Activated naive CD8-positive, alpha-beta T cell treated with anti-CD3 and anti-CD28 coated beads, Interleukin-2, amount 10 ng/mL, durations not matched to agents 7 days and 5 days (primary cell): Measurements from ENCODE around the gene ISCU. TPM values are rescaled to one million over a fixed set of nuclear protein-coding genes. Genes with fewer than 3 reads are reported as not detected.
"Not testable (repeated sequence)": the region's sequence is repeated elsewhere in the genome, so short reads cannot be mapped to it uniquely, and the experiment has no call there.

Source experiments
- ATAC-seq: fragments of 150-1000 bp; cut with Tn5 transposase; one replicate; pipeline ENCODE4 v1.10.0; 2021; ENCODE audit warnings: low read depth, moderate library complexity
- POLR2A ChIA-PET: fragments of 350-600 bp; sonication (Branson Sonifier 250); formaldehyde crosslinking; loops from one replicate; lab custom pipeline; 2021; ENCODE audit warnings: antibody characterized with exemption; lab: Charles Lee
- DNase-seq: peaks from one replicate; pipeline ENCODE4 v3.0.0; 2021
- H3K27ac Mint-ChIP-seq: one replicate; pipeline ENCODE4 v1.8.0; 2022; ENCODE audit warnings: mild to moderate bottlenecking, mixed read lengths
- H3K27me3 Mint-ChIP-seq: one replicate; pipeline ENCODE4 v1.8.0; 2022; ENCODE audit warnings: mild to moderate bottlenecking, moderate library complexity, mixed read lengths
- H3K36me3 Mint-ChIP-seq: one replicate; pipeline ENCODE4 v1.8.0; 2021; ENCODE audit warnings: mild to moderate bottlenecking, mixed read lengths
- H3K4me1 Mint-ChIP-seq: one replicate; pipeline ENCODE4 v1.8.0; 2021; ENCODE audit warnings: mixed read lengths
- H3K4me3 Mint-ChIP-seq: one replicate; pipeline ENCODE4 v1.8.0; 2022; ENCODE audit warnings: mild to moderate bottlenecking, moderate library complexity, mixed read lengths
- H3K9me3 Mint-ChIP-seq: one replicate; pipeline ENCODE4 v1.8.0; 2021; ENCODE audit warnings: mixed read lengths
- total RNA-seq, 2 experiments: library from RNA; stranded (reverse); gene quantifications; one replicate each; pipeline ENCODE4 v1.2.3, GENCODE V29; 2021

ISCU gene
- total RNA-seq, 2 experiments from 2014 or later = 86.8 to 89.6 TPM

GRCh38 chr12:108578813-108579212 is 16.4 kb downstream of the ISCU start:
- H3K9me3 Mint-ChIP-seq = peaks cover 13% of the 10 kb centered on the region
- ATAC-seq (no peak), DNase-seq (no peak)
- H3K36me3 Mint-ChIP-seq = peaks cover 8% of the 10 kb centered on the region
- peaks cover 36% of the 10 kb centered on the region for H3K4me1 Mint-ChIP-seq
- no peak overlapping the region for H3K4me3 Mint-ChIP-seq
- POLR2A ChIA-PET = no interaction called here
- peak overlapping the region; percentile 79 for H3K27ac Mint-ChIP-seq
- H3K27me3 Mint-ChIP-seq = peaks cover 7% of the 10 kb centered on the region

- Mint-ChIP-seq H3K4me1 (peaks cover 22% of the 10 kb centered on the region), H3K27ac (no peak overlapping the region), H3K27me3 (peaks cover 11% of the 10 kb centered on the region), H3K9me3 (peaks cover 11% of the 10 kb centered on the region), H3K4me3 (no peak overlapping the region), H3K36me3 (peaks cover 5% of the 10 kb centered on the region)
- POLR2A ChIA-PET = no interaction called here
- DNase-seq = no peak
- ATAC-seq = no peak
Observed at GRCh38 chr12:108580531-108580930, 18.1 kb downstream of the ISCU start.

- H3K27me3 Mint-ChIP-seq = peaks cover 11% of the 10 kb centered on the region
- H3K9me3 Mint-ChIP-seq = peaks cover 11% of the 10 kb centered on the region
- ATAC-seq = no peak
- DNase-seq = no peak
- H3K4me1 Mint-ChIP-seq = peaks cover 13% of the 10 kb centered on the region
- POLR2A ChIA-PET = no interaction called here
- no peak overlapping the region for H3K27ac Mint-ChIP-seq
- H3K4me3 Mint-ChIP-seq = no peak overlapping the region
- peaks cover 5% of the 10 kb centered on the region for H3K36me3 Mint-ChIP-seq
Observed at GRCh38 chr12:108581311-108582227, 19.2 kb downstream of the ISCU start.

GRCh38 chr12:108582509-108582908 is 20.1 kb downstream of the ISCU start:
- Mint-ChIP-seq H3K27ac (no peak overlapping the region), H3K27me3 (peaks cover 11% of the 10 kb centered on the region), H3K4me3 (no peak overlapping the region), H3K36me3 (peaks cover 5% of the 10 kb centered on the region), H3K9me3 (peaks cover 11% of the 10 kb centered on the region), H3K4me1 (peaks cover 9% of the 10 kb centered on the region)
- ATAC-seq (no peak), DNase-seq (no peak)
- POLR2A ChIA-PET = no interaction called here

- Mint-ChIP-seq H3K36me3 (peaks cover 4% of the 10 kb centered on the region), H3K4me3 (no peak overlapping the region), H3K27ac (no peak overlapping the region), H3K27me3 (peaks cover 11% of the 10 kb centered on the region), H3K4me1 (peaks cover 6% of the 10 kb centered on the region), H3K9me3 (peaks cover 9% of the 10 kb centered on the region)
- ATAC-seq (no peak), DNase-seq (no peak)
- POLR2A ChIA-PET = no interaction called here
Observed at GRCh38 chr12:108582978-108583770, 20.8 kb downstream of the ISCU start.

GRCh38 chr12:108583991-108584390 is 21.6 kb downstream of the ISCU start:
- Mint-ChIP-seq H3K36me3 (peaks cover 1% of the 10 kb centered on the region), H3K27me3 (peaks cover 13% of the 10 kb centered on the region), H3K27ac (no peak overlapping the region), H3K4me1 (peaks cover 1% of the 10 kb centered on the region), H3K4me3 (no peak overlapping the region), H3K9me3 (peaks cover 2% of the 10 kb centered on the region)
- ATAC-seq (no peak), DNase-seq (no peak)
- POLR2A ChIA-PET = no interaction called here

GRCh38 chr12:108584456-108585065 is 22.2 kb downstream of the ISCU start:
- ATAC-seq (no peak), DNase-seq (no peak)
- POLR2A ChIA-PET = no interaction called here
- no peaks in the 10 kb centered on the region for H3K4me1 Mint-ChIP-seq
- H3K36me3 Mint-ChIP-seq = no peaks in the 10 kb centered on the region
- no peak overlapping the region for H3K4me3 Mint-ChIP-seq
- peaks cover 13% of the 10 kb centered on the region for H3K27me3 Mint-ChIP-seq
- H3K9me3 Mint-ChIP-seq = no peaks in the 10 kb centered on the region
- no peak overlapping the region for H3K27ac Mint-ChIP-seq

- H3K4me3 Mint-ChIP-seq = no peak overlapping the region
- H3K9me3 Mint-ChIP-seq = no peaks in the 10 kb centered on the region
- ATAC-seq (no peak), DNase-seq (no peak)
- H3K27ac Mint-ChIP-seq = no peak overlapping the region
- POLR2A ChIA-PET = no interaction called here
- no peaks in the 10 kb centered on the region for H3K36me3 Mint-ChIP-seq
- H3K4me1 Mint-ChIP-seq = no peaks in the 10 kb centered on the region
- peaks cover 9% of the 10 kb centered on the region for H3K27me3 Mint-ChIP-seq
Observed at GRCh38 chr12:108585864-108586263, 23.5 kb downstream of the ISCU start.

- no peak overlapping the region for H3K27ac Mint-ChIP-seq
- H3K4me3 Mint-ChIP-seq = no peak overlapping the region
- POLR2A ChIA-PET = no interaction called here
- H3K4me1 Mint-ChIP-seq = no peaks in the 10 kb centered on the region
- H3K9me3 Mint-ChIP-seq = no peaks in the 10 kb centered on the region
- no peaks in the 10 kb centered on the region for H3K36me3 Mint-ChIP-seq
- ATAC-seq = no peak
- no peak for DNase-seq
- H3K27me3 Mint-ChIP-seq = peaks cover 9% of the 10 kb centered on the region
Observed at GRCh38 chr12:108586306-108586705, 23.9 kb downstream of the ISCU start.

GRCh38 chr12:108587826-108588225 is 25.4 kb downstream of the ISCU start:
- H3K4me1 Mint-ChIP-seq = no peaks in the 10 kb centered on the region

GRCh38 chr12:108589028-108589839 is 26.8 kb downstream of the ISCU start:
- Mint-ChIP-seq H3K4me3 (no peak overlapping the region), H3K4me1 (no peaks in the 10 kb centered on the region), H3K36me3 (no peaks in the 10 kb centered on the region), H3K9me3 (no peaks in the 10 kb centered on the region), H3K27me3 (peaks cover 9% of the 10 kb centered on the region), H3K27ac (no peak overlapping the region)
- ATAC-seq (no peak), DNase-seq (no peak)
- POLR2A ChIA-PET = no interaction called here

More at GRCh38 chr12:108587826-108588225, 25.4 kb downstream of the ISCU start:
- H3K9me3 Mint-ChIP-seq = no peaks in the 10 kb centered on the region
- H3K36me3 Mint-ChIP-seq = no peaks in the 10 kb centered on the region
- DNase-seq = no peak
- H3K4me3 Mint-ChIP-seq = no peak overlapping the region
- POLR2A ChIA-PET = no interaction called here
- no peak for ATAC-seq
- H3K27me3 Mint-ChIP-seq = peaks cover 9% of the 10 kb centered on the region
- H3K27ac Mint-ChIP-seq = no peak overlapping the region

GRCh38 chr12:108589840-108590229 is 27.4 kb downstream of the ISCU start:
- ATAC-seq (no peak), DNase-seq (no peak)
- Mint-ChIP-seq H3K4me3 (no peak overlapping the region), H3K27me3 (peaks cover 6% of the 10 kb centered on the region), H3K36me3 (no peaks in the 10 kb centered on the region), H3K27ac (no peak overlapping the region), H3K9me3 (no peaks in the 10 kb centered on the region), H3K4me1 (no peaks in the 10 kb centered on the region)
- POLR2A ChIA-PET = no interaction called here

GRCh38 chr12:108590463-108590862 is 28.1 kb downstream of the ISCU start:
- H3K27ac Mint-ChIP-seq, H3K36me3 Mint-ChIP-seq, ATAC-seq, POLR2A ChIA-PET, DNase-seq, H3K4me3 Mint-ChIP-seq, H3K9me3 Mint-ChIP-seq, H3K27me3 Mint-ChIP-seq, H3K4me1 Mint-ChIP-seq: not testable (repeated sequence)
